ENCODE measurements around the gene LDB2. TPM values are rescaled to one million over a fixed set of nuclear protein-coding genes. Genes with fewer than 3 reads are reported as not detected.

Gene LDB2
- total RNA-seq, 1 donor: 18.8 TPM

DNA sequence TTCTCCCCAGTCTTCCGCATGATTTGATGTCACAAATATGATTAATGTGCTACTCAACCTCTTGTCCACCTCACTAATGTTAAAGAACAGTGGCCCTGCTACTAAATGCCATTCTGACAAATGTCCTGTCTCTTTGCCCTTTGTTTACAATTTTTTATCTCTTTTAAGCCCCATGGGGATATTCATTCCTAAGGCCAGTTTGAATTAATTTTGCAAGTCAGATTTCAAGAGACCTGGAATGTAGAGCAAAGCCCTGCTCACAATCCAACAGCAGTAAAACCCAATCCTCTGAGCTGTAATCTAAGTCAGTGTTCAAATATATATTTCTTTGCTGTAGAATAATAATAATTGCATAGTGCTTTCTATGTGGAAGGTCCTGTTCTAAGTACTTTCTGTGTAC lies 81.2 kb downstream of the LDB2 start:
- DNase-seq (ENCODE audit: insufficient read length, low spot score, missing footprints): no peak
- Histone ChIP-seq H3K79me2 (ENCODE audit: insufficient read depth, low read length) (no peaks in the 10 kb centered on the region), H3K27ac (ENCODE audit: low read depth, low read length) (no peak overlapping the region), H3K36me3 (ENCODE audit: insufficient read depth, low read length) (no peaks in the 10 kb centered on the region), H3K4me1 (ENCODE audit: insufficient read depth, low read length) (no peaks in the 10 kb centered on the region), H3K4me3 (ENCODE audit: insufficient read depth, low read length) (no peak overlapping the region), H4K20me1 (ENCODE audit: insufficient read depth, low read length) (no peaks in the 10 kb centered on the region), H3K9me3 (ENCODE audit: low read depth, low read length) (no peaks in the 10 kb centered on the region), H3K27me3 (ENCODE audit: insufficient read depth, low read length) (no peaks in the 10 kb centered on the region), H2AFZ (ENCODE audit: low read length) (no peak overlapping the region), H3K4me2 (ENCODE audit: insufficient read depth, low read length) (no peak overlapping the region)
- TF ChIP-seq, protein P1, sequence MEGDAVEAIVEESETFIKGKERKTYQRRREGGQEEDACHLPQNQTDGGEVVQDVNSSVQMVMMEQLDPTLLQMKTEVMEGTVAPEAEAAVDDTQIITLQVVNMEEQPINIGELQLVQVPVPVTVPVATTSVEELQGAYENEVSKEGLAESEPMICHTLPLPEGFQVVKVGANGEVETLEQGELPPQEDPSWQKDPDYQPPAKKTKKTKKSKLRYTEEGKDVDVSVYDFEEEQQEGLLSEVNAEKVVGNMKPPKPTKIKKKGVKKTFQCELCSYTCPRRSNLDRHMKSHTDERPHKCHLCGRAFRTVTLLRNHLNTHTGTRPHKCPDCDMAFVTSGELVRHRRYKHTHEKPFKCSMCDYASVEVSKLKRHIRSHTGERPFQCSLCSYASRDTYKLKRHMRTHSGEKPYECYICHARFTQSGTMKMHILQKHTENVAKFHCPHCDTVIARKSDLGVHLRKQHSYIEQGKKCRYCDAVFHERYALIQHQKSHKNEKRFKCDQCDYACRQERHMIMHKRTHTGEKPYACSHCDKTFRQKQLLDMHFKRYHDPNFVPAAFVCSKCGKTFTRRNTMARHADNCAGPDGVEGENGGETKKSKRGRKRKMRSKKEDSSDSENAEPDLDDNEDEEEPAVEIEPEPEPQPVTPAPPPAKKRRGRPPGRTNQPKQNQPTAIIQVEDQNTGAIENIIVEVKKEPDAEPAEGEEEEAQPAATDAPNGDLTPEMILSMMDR (IDR thresholded peaks at IDR 0.05; ENCODE audit: extremely low read depth, low read depth, low read length): no peak

DNA sequence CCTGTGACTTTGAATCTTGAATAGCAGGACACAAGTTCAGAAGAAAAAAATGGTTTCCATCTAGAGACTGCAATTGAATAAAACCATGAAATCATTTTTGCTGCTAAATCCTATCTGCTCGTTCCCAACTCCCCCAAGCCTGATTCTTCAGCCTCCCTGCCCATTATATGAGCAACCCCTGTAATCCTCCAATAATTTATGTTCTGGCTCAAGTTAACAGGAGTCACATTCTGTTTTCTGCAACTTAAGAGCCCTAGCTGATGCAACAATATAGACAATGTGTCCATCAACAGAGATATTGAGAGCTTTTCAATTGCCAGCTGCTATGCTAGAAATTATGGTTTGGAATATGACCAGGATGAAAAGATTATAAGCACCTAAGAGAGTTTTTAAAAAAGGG lies 84.1 kb downstream of the LDB2 start:
- no peak overlapping the region for H3K27ac ChIP-seq (ENCODE audit: low read depth, low read length)
- H3K36me3 ChIP-seq (ENCODE audit: insufficient read depth, low read length): no peaks in the 10 kb centered on the region
- H2AFZ ChIP-seq (ENCODE audit: low read length): no peak overlapping the region
- no peaks in the 10 kb centered on the region for H4K20me1 ChIP-seq (ENCODE audit: insufficient read depth, low read length)
- H3K4me2 ChIP-seq (ENCODE audit: insufficient read depth, low read length): no peak overlapping the region
- H3K4me1 ChIP-seq (ENCODE audit: insufficient read depth, low read length): no peaks in the 10 kb centered on the region
- H3K27me3 ChIP-seq (ENCODE audit: insufficient read depth, low read length): no peaks in the 10 kb centered on the region
- DNase-seq (ENCODE audit: insufficient read length, low spot score, missing footprints): no peak
- H3K79me2 ChIP-seq (ENCODE audit: insufficient read depth, low read length): no peaks in the 10 kb centered on the region
- TF ChIP-seq, protein P1 (IDR thresholded peaks at IDR 0.05; ENCODE audit: extremely low read depth, low read depth, low read length): no peak
- no peaks in the 10 kb centered on the region for H3K9me3 ChIP-seq (ENCODE audit: low read depth, low read length)
- no peak overlapping the region for H3K4me3 ChIP-seq (ENCODE audit: insufficient read depth, low read length)

DNA sequence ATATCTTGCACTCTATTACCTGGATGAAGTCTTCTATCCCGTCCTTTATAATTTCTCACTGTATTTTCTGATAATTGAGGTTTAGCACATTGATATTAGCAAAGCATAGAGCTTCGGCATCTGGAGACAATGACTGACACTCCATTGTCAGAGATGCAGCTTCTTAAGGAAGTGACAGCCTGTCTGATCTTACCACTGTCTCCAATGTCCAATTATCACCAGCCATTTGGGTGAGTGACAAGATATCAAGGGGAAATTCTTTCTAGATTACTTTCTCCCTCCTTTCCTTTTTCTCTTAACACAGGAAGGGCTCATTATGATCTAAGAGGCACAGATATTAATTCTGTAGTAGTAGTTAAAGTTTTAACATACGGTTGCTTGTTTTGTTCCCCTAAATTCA lies 86.4 kb downstream of the LDB2 start:
- H3K36me3 ChIP-seq (ENCODE audit: insufficient read depth, low read length): no peaks in the 10 kb centered on the region
- no peak overlapping the region for H3K27ac ChIP-seq (ENCODE audit: low read depth, low read length)
- no peaks in the 10 kb centered on the region for H3K4me1 ChIP-seq (ENCODE audit: insufficient read depth, low read length)
- DNase-seq (ENCODE audit: insufficient read length, low spot score, missing footprints): no peak
- no peaks in the 10 kb centered on the region for H3K9me3 ChIP-seq (ENCODE audit: low read depth, low read length)
- TF ChIP-seq, protein P1 (IDR thresholded peaks at IDR 0.05; ENCODE audit: extremely low read depth, low read depth, low read length): no peak
- H3K4me3 ChIP-seq (ENCODE audit: insufficient read depth, low read length): no peak overlapping the region
- H3K79me2 ChIP-seq (ENCODE audit: insufficient read depth, low read length): no peaks in the 10 kb centered on the region
- no peak overlapping the region for H3K4me2 ChIP-seq (ENCODE audit: insufficient read depth, low read length)
- no peak overlapping the region for H2AFZ ChIP-seq (ENCODE audit: low read length)
- no peaks in the 10 kb centered on the region for H4K20me1 ChIP-seq (ENCODE audit: insufficient read depth, low read length)
- H3K27me3 ChIP-seq (ENCODE audit: insufficient read depth, low read length): no peaks in the 10 kb centered on the region

DNA sequence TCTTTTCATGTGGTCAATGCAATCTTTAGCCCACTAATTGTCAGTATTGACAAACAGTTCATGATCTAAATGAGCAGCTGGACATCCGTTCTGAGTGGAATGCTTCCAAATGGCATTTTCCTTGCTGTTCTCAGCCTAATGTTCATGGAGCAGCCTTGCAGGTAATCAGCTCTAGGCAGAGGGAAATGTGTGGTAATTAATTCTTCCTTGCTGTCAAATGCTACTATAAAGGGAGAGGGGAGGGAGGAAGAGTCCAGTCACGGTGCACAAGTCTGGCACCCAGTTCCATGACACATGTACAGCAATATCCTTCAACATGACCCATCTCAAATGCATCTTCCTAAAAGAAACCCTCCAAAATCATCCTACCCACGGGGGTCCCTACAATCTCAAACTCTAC lies 88.5 kb downstream of the LDB2 start:
- Histone ChIP-seq H3K4me3 (ENCODE audit: insufficient read depth, low read length) (no peak overlapping the region), H3K27ac (ENCODE audit: low read depth, low read length) (no peak overlapping the region), H2AFZ (ENCODE audit: low read length) (no peak overlapping the region), H3K79me2 (ENCODE audit: insufficient read depth, low read length) (no peaks in the 10 kb centered on the region), H3K4me1 (ENCODE audit: insufficient read depth, low read length) (no peaks in the 10 kb centered on the region), H3K4me2 (ENCODE audit: insufficient read depth, low read length) (no peak overlapping the region), H4K20me1 (ENCODE audit: insufficient read depth, low read length) (no peaks in the 10 kb centered on the region), H3K36me3 (ENCODE audit: insufficient read depth, low read length) (peaks cover 2% of the 10 kb centered on the region), H3K9me3 (ENCODE audit: low read depth, low read length) (no peaks in the 10 kb centered on the region), H3K27me3 (ENCODE audit: insufficient read depth, low read length) (no peaks in the 10 kb centered on the region)
- no peak for DNase-seq (ENCODE audit: insufficient read length, low spot score, missing footprints)
- TF ChIP-seq, protein P1 (IDR thresholded peaks at IDR 0.05; ENCODE audit: extremely low read depth, low read depth, low read length): no peak

Data from osteoblast (primary cell).